Testis (tissue), 3 donors: ENCODE data around the gene MAP3K20. TPM values are rescaled to one million over a fixed set of nuclear protein-coding genes. Genes with fewer than 3 reads are reported as not detected.

Experiments
- DNase-seq: peaks from one replicate; pipeline ENCODE4 v3.0.0-alpha.2; 2019
- H3K27ac ChIP-seq, 2 donors: fragments of 200-600 bp; sonication (generic); one replicate each; pipeline ENCODE4 v1.5.1; 2019
- H3K27me3 ChIP-seq: fragments of 200-600 bp; sonication (generic); one replicate; pipeline ENCODE4 v1.5.1; 2019
- H3K36me3 ChIP-seq: fragments of 200-600 bp; sonication (generic); one replicate; pipeline ENCODE4 v1.5.1; 2017; ENCODE audit warnings: low read depth; ENCODE audit errors: missing control alignments
- H3K4me1 ChIP-seq: fragments of 200-600 bp; sonication (generic); one replicate; pipeline ENCODE4 v1.5.1; 2019
- H3K4me3 ChIP-seq, 2 donors: fragments of 200-600 bp; sonication (generic); one replicate each; pipeline ENCODE4 v1.5.1; 2017 to 2019
- H3K9me3 ChIP-seq: fragments of 200-600 bp; sonication (generic); one replicate; pipeline ENCODE4 v1.5.1; 2017
- CTCF ChIP-seq, 3 experiments: fragments of 450-650 bp in 2 of 3; fragments of 200-600 bp in 1 of 3; sonication (generic) in 1 of 3; IDR thresholded peaks; one replicate each; pipeline ENCODE4 v1.5.1; 2016 to 2019; ENCODE audit warnings: antibody characterized with exemption in 3 of 3, mild to moderate bottlenecking in 2 of 3, moderate library complexity in 1 of 3
- POLR2A ChIP-seq: fragments of 450-650 bp; IDR thresholded peaks from one replicate; pipeline ENCODE4 v1.6.1; 2017; ENCODE audit warnings: antibody characterized with exemption, mild to moderate bottlenecking, moderate library complexity
- WGBS, 2 donors: methylation state at CpG; one replicate each; pipeline ENCODE4 v1.1.5; 2018; 5-methylcytosine and 5-hydroxymethylcytosine counted together
- intact Hi-C: fragments of 100-400 bp; cut with DNase I; formaldehyde crosslinking; loops from one replicate; pipeline ENCODE4 v1.15.1; 2023; ENCODE audit warnings: low total_unique reads
- polyA plus RNA-seq: library from polyadenylated mRNA; stranded (reverse); fragments of 350-450 nt; fragmentation: Illumina TruSeq; extraction: RNeasy Lipid Tissue Mini Kit (QIAGEN cat#74804); gene quantifications from one replicate; pipeline ENCODE4 v1.2.3, GENCODE V29; 2014; ENCODE audit warnings: low read depth, low replicate concordance; ENCODE audit not compliant: insufficient read depth
- total RNA-seq, 2 donors: library from RNA; depleted of rRNA; stranded (reverse); fragments of >200 nt; gene quantifications; one replicate each; pipeline ENCODE4 v1.2.3, GENCODE V29; 2016

MAP3K20 gene
- total and polyA plus RNA-seq, 3 donors from 2014 or later: 20.7 to 30.8 (median 25.3) TPM

- no peaks in the 10 kb centered on the region for H3K36me3 ChIP-seq
- no peak overlapping the region for H3K4me3 ChIP-seq
- TF ChIP-seq CTCF (IDR thresholded peaks at IDR 0.05) (no peak), POLR2A (no peak)
- intact Hi-C loops: no loop called here
- no peak overlapping the region for H3K27ac ChIP-seq
- DNase-seq: no peak
- peaks cover 5% of the 10 kb centered on the region for H3K4me1 ChIP-seq
- no peaks in the 10 kb centered on the region for H3K9me3 ChIP-seq
- no peaks in the 10 kb centered on the region for H3K27me3 ChIP-seq
- WGBS, 2 donors: 86 to 95% methylated on average over 2 of the region's 2 CpGs
Measured at GRCh38 chr2:173223871-173224270, 148.2 kb downstream of the MAP3K20 start.

- 83 to 87% methylated on average over 7 of the region's 7 CpGs for WGBS, 2 donors
- Histone ChIP-seq H3K9me3 (no peaks in the 10 kb centered on the region), H3K4me1 (no peaks in the 10 kb centered on the region), H3K27me3 (no peaks in the 10 kb centered on the region), H3K27ac (no peak overlapping the region), H3K36me3 (no peaks in the 10 kb centered on the region), H3K4me3 (no peak overlapping the region)
- DNase-seq: no peak
- intact Hi-C loops: no loop called here
- TF ChIP-seq CTCF (IDR thresholded peaks at IDR 0.05): no peak
- TF ChIP-seq POLR2A: no peak
Measured at GRCh38 chr2:173226899-173227698, 151.5 kb downstream of the MAP3K20 start.

- no peak overlapping the region for H3K4me3 ChIP-seq
Measured at GRCh38 chr2:173229086-173229485, 153.4 kb downstream of the MAP3K20 start.

GRCh38 chr2:173230181-173230580 is 154.5 kb downstream of the MAP3K20 start:
- intact Hi-C loops: no loop called here
- WGBS, 2 donors: 90 to 94% methylated on average over 5 of the region's 5 CpGs
- no peaks in the 10 kb centered on the region for H3K27me3 ChIP-seq
- H3K4me3 ChIP-seq: no peak overlapping the region
- H3K27ac ChIP-seq: no peak overlapping the region
- H3K4me1 ChIP-seq: no peaks in the 10 kb centered on the region
- DNase-seq: no peak
- no peaks in the 10 kb centered on the region for H3K36me3 ChIP-seq
- no peaks in the 10 kb centered on the region for H3K9me3 ChIP-seq
- TF ChIP-seq POLR2A: no peak
- no peak for TF ChIP-seq CTCF (IDR thresholded peaks at IDR 0.05)

More at GRCh38 chr2:173229086-173229485, 153.4 kb downstream of the MAP3K20 start:
- no peak for TF ChIP-seq POLR2A
- no peak for TF ChIP-seq CTCF (IDR thresholded peaks at IDR 0.05)
- intact Hi-C loops: no loop called here
- no peaks in the 10 kb centered on the region for H3K36me3 ChIP-seq
- no peak for DNase-seq
- no peaks in the 10 kb centered on the region for H3K9me3 ChIP-seq
- 77 to 96% methylated on average over 2 of the region's 2 CpGs for WGBS, 2 donors
- no peaks in the 10 kb centered on the region for H3K27me3 ChIP-seq
- no peaks in the 10 kb centered on the region for H3K4me1 ChIP-seq
- no peak overlapping the region for H3K27ac ChIP-seq

- H3K27ac ChIP-seq: no peak overlapping the region
- intact Hi-C loops: no loop called here
- no peaks in the 10 kb centered on the region for H3K4me1 ChIP-seq
- no peak overlapping the region for H3K4me3 ChIP-seq
- H3K9me3 ChIP-seq: no peaks in the 10 kb centered on the region
- no peaks in the 10 kb centered on the region for H3K36me3 ChIP-seq
- TF ChIP-seq POLR2A (no peak), CTCF (IDR thresholded peaks at IDR 0.05) (no peak)
- 72 to 74% methylated on average over 1 of the region's 1 CpG for WGBS, 2 donors
- H3K27me3 ChIP-seq: no peaks in the 10 kb centered on the region
- DNase-seq: no peak
Measured at GRCh38 chr2:173231042-173231441, 155.4 kb downstream of the MAP3K20 start.
